IMR-90 (cell line): Measurements from ENCODE around the gene SNX22. TPM values are rescaled to one million over a fixed set of nuclear protein-coding genes. Genes with fewer than 3 reads are reported as not detected.

ENCODE experiments used
- ATAC-seq: fragments of 200-7000 bp; cut with Tn5 transposase; 2 replicates; pipeline ENCODE4 v1.9.1; 2020; ENCODE audit warnings: low read depth, mild to moderate bottlenecking, moderate library complexity
- BruUV-seq: library from RNA; stranded (reverse); fragments of 400-500 nt; replicated peaks from 2 replicates; lab custom pipeline; 2021; lab: Mats Ljungman, UMichigan
- CTCF ChIA-PET: fragments of 300-600 bp; formaldehyde crosslinking; extraction: SDS; loops from one replicate; lab custom pipeline; 2021; ENCODE audit warnings: antibody characterized with exemption; lab: Yijun Ruan, JAX
- POLR2A ChIA-PET: fragments of 300-600 bp; sonication (Branson Sonifier 250); formaldehyde crosslinking; loops from one replicate; lab custom pipeline; 2022; ENCODE audit warnings: antibody characterized with exemption; ENCODE audit not compliant: unreplicated experiment; lab: Charles Lee
- DNase-seq: peaks from one replicate; pipeline ENCODE4 v3.0.0; 2013
- H2AFZ ChIP-seq: replicated peaks from 2 replicates; pipeline ENCODE3; 2013; ENCODE audit warnings: low read length, mild to moderate bottlenecking; ENCODE audit not compliant: poor library complexity
- H2AK5ac ChIP-seq: 2 replicates; pipeline ENCODE4 v1.6.1; 2013; ENCODE audit warnings: low read depth, low read length, inconsistent platforms
- H2AK9ac ChIP-seq: replicated peaks from 2 replicates; pipeline ENCODE3; 2013; ENCODE audit warnings: mild to moderate bottlenecking, low read depth, low read length, moderate library complexity; ENCODE audit not compliant: poor library complexity
- H2BK120ac ChIP-seq: 2 replicates; pipeline ENCODE4 v1.6.1; 2013; ENCODE audit warnings: low read depth, low read length, inconsistent platforms
- H2BK15ac ChIP-seq: 3 replicates; pipeline ENCODE4 v1.6.1; 2013; ENCODE audit warnings: low read depth, low read length, inconsistent platforms
- H2BK20ac ChIP-seq: 2 replicates; pipeline ENCODE4 v1.6.1; 2013; ENCODE audit warnings: low read depth, mild to moderate bottlenecking, inconsistent platforms, low read length, moderate library complexity
- H2BK5ac ChIP-seq: 2 replicates; pipeline ENCODE4 v1.6.1; 2013; ENCODE audit warnings: mild to moderate bottlenecking, low read depth, low read length, inconsistent platforms; ENCODE audit not compliant: poor library complexity, severe bottlenecking
- H3K14ac ChIP-seq: replicated peaks from 2 replicates; pipeline ENCODE4 v1.6.1; 2013; ENCODE audit warnings: low read depth, low read length, inconsistent platforms
- H3K18ac ChIP-seq: 2 replicates; pipeline ENCODE4 v1.6.1; 2013; ENCODE audit warnings: low read depth, low read length, control low read depth
- H3K23ac ChIP-seq: 2 replicates; pipeline ENCODE4 v1.6.1; 2013; ENCODE audit warnings: low read depth, low read length, inconsistent platforms
- H3K27ac ChIP-seq: 2 replicates; pipeline ENCODE4 v1.5.1; 2013; ENCODE audit warnings: mild to moderate bottlenecking, control low read depth, low read length; ENCODE audit not compliant: insufficient read depth
- H3K27me3 ChIP-seq: 2 replicates; pipeline ENCODE4 v1.6.1; 2013; ENCODE audit warnings: low read length; ENCODE audit not compliant: control insufficient read depth, insufficient read depth
- H3K36me3 ChIP-seq: 2 replicates; pipeline ENCODE4 v1.6.1; 2013; ENCODE audit warnings: low read length, mixed read lengths; ENCODE audit not compliant: control insufficient read depth, insufficient read depth
- H3K4ac ChIP-seq: 2 replicates; pipeline ENCODE4 v1.6.1; 2013; ENCODE audit warnings: low read depth, low read length, inconsistent platforms
- H3K4me1 ChIP-seq: 2 replicates; pipeline ENCODE4 v1.6.1; 2013; ENCODE audit warnings: low read length, mixed read lengths; ENCODE audit not compliant: control insufficient read depth, insufficient read depth
- H3K4me2 ChIP-seq: 2 replicates; pipeline ENCODE4 v1.6.1; 2013; ENCODE audit warnings: low read depth, mild to moderate bottlenecking, control low read depth, low read length, moderate library complexity
- H3K4me3 ChIP-seq: 2 replicates; pipeline ENCODE4 v1.5.1; 2013; ENCODE audit warnings: low read depth, mild to moderate bottlenecking, control low read depth, low read length, moderate library complexity; ENCODE audit not compliant: insufficient read depth
- H3K56ac ChIP-seq: 2 replicates; pipeline ENCODE4 v1.6.1; 2013; ENCODE audit warnings: low read length, inconsistent platforms; ENCODE audit not compliant: insufficient read depth; ENCODE audit errors: extremely low read depth
- H3K79me1 ChIP-seq, 2 experiments: 2 replicates each; pipeline ENCODE4 v1.6.1; 2013; ENCODE audit warnings: low read length in 2 of 2, inconsistent platforms in 1 of 2, low read depth in 1 of 2
- H3K9ac ChIP-seq: 2 replicates; pipeline ENCODE4 v1.6.1; 2013; ENCODE audit warnings: low read depth, low read length, control low read depth
- H3K9me1 ChIP-seq: 2 replicates; pipeline ENCODE4 v1.6.1; 2013; ENCODE audit warnings: low read length, inconsistent platforms; ENCODE audit not compliant: insufficient read depth
- H3K9me3 ChIP-seq: 2 replicates; pipeline ENCODE4 v1.6.1; 2013; ENCODE audit warnings: low read length; ENCODE audit not compliant: control insufficient read depth, insufficient read depth
- H4K20me1 ChIP-seq: 2 replicates; pipeline ENCODE4 v1.6.1; 2013; ENCODE audit warnings: low read length, inconsistent platforms; ENCODE audit not compliant: insufficient read depth
- H4K5ac ChIP-seq: 2 replicates; pipeline ENCODE4 v1.6.1; 2013; ENCODE audit warnings: mild to moderate bottlenecking, low read depth, low read length, control low read depth
- H4K8ac ChIP-seq, 2 experiments: 2 replicates each; pipeline ENCODE4 v1.6.1; 2013; ENCODE audit warnings: low read depth in 2 of 2, low read length in 2 of 2, control low read depth in 1 of 2, inconsistent platforms in 1 of 2
- H4K91ac ChIP-seq: 2 replicates; pipeline ENCODE4 v1.6.1; 2013; ENCODE audit warnings: low read depth, low read length, inconsistent platforms; ENCODE audit not compliant: insufficient read depth
- BHLHE40 ChIP-seq: fragments of 150-350 bp; IDR thresholded peaks from 2 replicates; pipeline ENCODE4 v1.6.1; 2016; ENCODE audit warnings: mild to moderate bottlenecking, low read depth, low read length
- CEBPB ChIP-seq: IDR thresholded peaks from 2 replicates; pipeline ENCODE4 v1.6.1; 2012; ENCODE audit warnings: low read depth, low read length, improper control_type of control experiment
- FOS ChIP-seq: fragments of 150-350 bp; IDR thresholded peaks from 2 replicates; pipeline ENCODE4 v1.6.1; 2016; ENCODE audit warnings: low read depth, low read length
- MXI1 ChIP-seq: IDR thresholded peaks from 2 replicates; pipeline ENCODE4 v1.6.1; 2012; ENCODE audit warnings: low read depth, mild to moderate bottlenecking, low read length, moderate library complexity, borderline replicate concordance
- NFE2L2 ChIP-seq: fragments of 150-350 bp; IDR thresholded peaks from 2 replicates; pipeline ENCODE4 v1.6.1; 2016; ENCODE audit warnings: low read depth, mild to moderate bottlenecking, low read length
- POLR2A ChIP-seq: IDR thresholded peaks from 2 replicates; pipeline ENCODE4 v1.6.1; 2012; ENCODE audit warnings: mild to moderate bottlenecking, low read depth, low read length
- RAD21 ChIP-seq: IDR thresholded peaks from 2 replicates; pipeline ENCODE4 v1.6.1; 2012; ENCODE audit warnings: low read length, improper control_type of control experiment
- RCOR1 ChIP-seq: IDR thresholded peaks from 2 replicates; pipeline ENCODE4 v1.6.1; 2012; ENCODE audit warnings: mild to moderate bottlenecking, low read length, improper control_type of control experiment; ENCODE audit not compliant: insufficient replicate concordance
- SMC3 ChIP-seq: fragments of 150-350 bp; IDR thresholded peaks from 2 replicates; pipeline ENCODE4 v1.6.1; 2016; ENCODE audit warnings: low read depth, mild to moderate bottlenecking, antibody characterized with exemption, low read length, moderate library complexity
- WGBS, 2 experiments: methylation state at CpG; one replicate each; pipeline versions ENCODE4 v1.1.5 to v1.1.7; 2013; ENCODE audit warnings: missing lambda C conversion rate in 2 of 2; ENCODE audit not compliant: insufficient read length in 1 of 2; ENCODE audit errors: extremely low coverage in 2 of 2; 5-methylcytosine and 5-hydroxymethylcytosine counted together
- dilution Hi-C: fragments of 300-500 bp; cut with HindIII; formaldehyde crosslinking; loops from one replicate; pipeline ENCODE4 v1.14.3; 2018; ENCODE audit warnings: low sequenced_read_pairs; ENCODE audit not compliant: unreplicated experiment
- in situ Hi-C: fragments of 300-500 bp; cut with MboI; formaldehyde crosslinking; loops from 3 replicates; pipeline ENCODE4 v1.14.3; 2019; ENCODE audit warnings: low sequenced_read_pairs, inconsistent platforms, mixed read lengths
- intact Hi-C: fragments of 100-400 bp; cut with micrococcal nuclease; formaldehyde crosslinking; loops from 2 replicates; pipeline ENCODE4 v1.10.0; 2022
- polyA plus RNA-seq, 3 experiments: library from polyadenylated mRNA; depleted of rRNA; stranded (reverse); fragments of >200 nt; gene quantifications; 2 replicates each; pipeline ENCODE4 v1.2.3, GENCODE V29; 2012; ENCODE audit warnings: low replicate concordance in 1 of 3
- total RNA-seq: library from RNA; depleted of rRNA; stranded (reverse); fragments of >200 nt; gene quantifications from 2 replicates; pipeline ENCODE4 v1.2.3, GENCODE V29; 2012
- TF ChIP-seq, protein P1 (sequence below): fragments of 150-350 bp; IDR thresholded peaks from 2 replicates; pipeline ENCODE4 v1.6.1; 2017; ENCODE audit warnings: mild to moderate bottlenecking, antibody characterized with exemption, low read length, low read depth

SNX22 gene
- total and polyA plus RNA-seq, 2 of the 4 experiments (the other 2 are of a cell fraction): 0.12 to 0.18 TPM

- Histone ChIP-seq H3K27me3 (peaks cover 15% of the 10 kb centered on the region), H3K79me1 (no peaks in the 10 kb centered on the region), H3K4me2 (no peak overlapping the region), H4K5ac (no peak overlapping the region), H4K91ac (no peak overlapping the region), H3K4ac (no peak overlapping the region), H2AFZ (no peak overlapping the region), H2AK9ac (no peak overlapping the region), H2BK120ac (no peak overlapping the region), H3K9me1 (peaks cover 6% of the 10 kb centered on the region; the same call in 1 of the 2 replicates), H3K56ac (no peak overlapping the region), H2BK15ac (no peak overlapping the region), H4K20me1 (peaks cover under 1% of the 10 kb centered on the region; the same call in 1 of the 2 replicates), H2BK20ac (no peak overlapping the region), H3K18ac (no peak overlapping the region), H3K23ac (no peak overlapping the region; the same call in 1 of the 2 replicates), H4K8ac (no peak overlapping the region), H3K4me1 (peaks cover 2% of the 10 kb centered on the region; the same call in 1 of the 2 replicates), H3K27ac (no peak overlapping the region), H3K9me3 (no peaks in the 10 kb centered on the region), H2BK5ac (no peak overlapping the region), H3K4me3 (no peak overlapping the region), H3K9ac (no peak overlapping the region), H3K36me3 (peaks cover 6% of the 10 kb centered on the region), H3K14ac (no peak overlapping the region), H2AK5ac (no peak overlapping the region)
- BruUV-seq: no TSS peak
- WGBS, 2 experiments: no CpG with 5 or more reads among the region's 3 CpGs
- CTCF ChIA-PET: no interaction called here
- intact Hi-C loops: loop anchor here (5.0 kb wide), 1 partner anchor 36 kb away; no protein-coding TSS in a partner anchor
- in situ Hi-C loops: no loop called here
- POLR2A ChIA-PET: no interaction called here
- dilution Hi-C loops: no loop called here
- DNase-seq (no peak), ATAC-seq (no peak)
- TF ChIP-seq CEBPB (no peak), RCOR1 (no peak), BHLHE40 (no peak), SMC3 (no peak), NFE2L2 (no peak), POLR2A (no peak), RAD21 (no peak), FOS (no peak), MXI1 (no peak)
- TF ChIP-seq, protein P1, sequence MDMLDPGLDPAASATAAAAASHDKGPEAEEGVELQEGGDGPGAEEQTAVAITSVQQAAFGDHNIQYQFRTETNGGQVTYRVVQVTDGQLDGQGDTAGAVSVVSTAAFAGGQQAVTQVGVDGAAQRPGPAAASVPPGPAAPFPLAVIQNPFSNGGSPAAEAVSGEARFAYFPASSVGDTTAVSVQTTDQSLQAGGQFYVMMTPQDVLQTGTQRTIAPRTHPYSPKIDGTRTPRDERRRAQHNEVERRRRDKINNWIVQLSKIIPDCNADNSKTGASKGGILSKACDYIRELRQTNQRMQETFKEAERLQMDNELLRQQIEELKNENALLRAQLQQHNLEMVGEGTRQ: no peak
Measured at GRCh38 chr15:64148581-64148980, 3.0 kb upstream of the SNX22 start.
